ENCODE results near the gene NMT1. TPM values are rescaled to one million over a fixed set of nuclear protein-coding genes. Genes with fewer than 3 reads are reported as not detected.

The NMT1 gene
- total and polyA plus RNA-seq, 2 experiments from 2014 or later: 71.2 to 126 TPM

DNA sequence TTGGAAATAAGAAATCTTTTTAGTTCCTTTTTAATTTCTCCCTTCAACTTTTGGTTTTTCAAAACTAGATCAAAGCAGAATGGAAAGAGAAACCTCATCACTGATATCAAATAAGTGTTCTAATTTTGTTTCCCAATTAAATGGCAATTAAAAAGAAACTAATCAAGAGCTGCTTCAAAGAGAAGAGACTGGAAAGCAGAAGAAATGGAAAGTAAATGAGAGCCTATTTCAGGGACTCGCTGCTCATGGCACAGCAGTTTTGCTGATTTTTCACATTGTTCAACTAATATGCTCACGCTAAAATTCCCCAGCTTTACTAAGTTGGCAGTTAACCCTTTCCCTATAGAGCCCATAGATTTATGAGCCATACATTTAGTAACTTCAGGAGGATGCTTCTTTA, 6.5 kb downstream of the NMT1 start:
- 89% methylated on average over 2 of the region's 2 CpGs for WGBS (ENCODE audit: low lambda C conversion rate, missing lambda C conversion rate)
- no peak overlapping the region for H3K4me2 ChIP-seq

DNA sequence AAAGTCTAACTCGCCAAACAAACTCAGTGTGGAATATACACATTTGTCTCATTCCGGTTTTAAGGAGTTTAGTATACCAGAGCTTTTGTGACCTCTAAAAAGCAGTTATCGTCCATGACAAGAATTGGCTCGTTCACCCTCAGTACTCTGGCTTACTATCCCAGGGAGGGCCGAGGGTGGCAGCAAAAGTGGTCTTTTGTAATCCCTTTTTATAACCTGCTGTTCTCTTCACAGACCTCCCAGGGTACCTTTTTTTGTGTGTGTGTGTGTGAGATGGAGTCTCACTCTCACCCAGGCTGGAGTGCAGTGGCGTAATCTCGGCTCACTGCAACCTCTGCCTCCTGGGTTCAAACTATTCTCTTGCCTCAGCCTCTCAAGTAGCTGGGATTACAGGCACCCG, 8.9 kb downstream of the NMT1 start:
- Histone ChIP-seq H4K20me1 (ENCODE audit: insufficient read depth, poor library complexity, severe bottlenecking) (peaks cover 21% of the 10 kb centered on the region), H3K4me1 (ENCODE audit: insufficient read depth) (no peaks in the 10 kb centered on the region), H3K9me2 (replicated peaks; ENCODE audit: insufficient read depth) (no peaks in the 10 kb centered on the region), H3K36me3 (replicated peaks; ENCODE audit: insufficient read depth, low read depth) (no peaks in the 10 kb centered on the region), H3K27me3 (no peaks in the 10 kb centered on the region), H3K4me3 (no peak overlapping the region), H3K79me2 (peaks cover 92% of the 10 kb centered on the region), H3K9me3 (ENCODE audit: low read depth) (no peaks in the 10 kb centered on the region), H3K4me2 (no peak overlapping the region), H3K27ac (no peak overlapping the region), H2AFZ (no peak overlapping the region)
- no peak for DNase-seq (ENCODE audit: low spot score)
- TF ChIP-seq, protein P1, sequence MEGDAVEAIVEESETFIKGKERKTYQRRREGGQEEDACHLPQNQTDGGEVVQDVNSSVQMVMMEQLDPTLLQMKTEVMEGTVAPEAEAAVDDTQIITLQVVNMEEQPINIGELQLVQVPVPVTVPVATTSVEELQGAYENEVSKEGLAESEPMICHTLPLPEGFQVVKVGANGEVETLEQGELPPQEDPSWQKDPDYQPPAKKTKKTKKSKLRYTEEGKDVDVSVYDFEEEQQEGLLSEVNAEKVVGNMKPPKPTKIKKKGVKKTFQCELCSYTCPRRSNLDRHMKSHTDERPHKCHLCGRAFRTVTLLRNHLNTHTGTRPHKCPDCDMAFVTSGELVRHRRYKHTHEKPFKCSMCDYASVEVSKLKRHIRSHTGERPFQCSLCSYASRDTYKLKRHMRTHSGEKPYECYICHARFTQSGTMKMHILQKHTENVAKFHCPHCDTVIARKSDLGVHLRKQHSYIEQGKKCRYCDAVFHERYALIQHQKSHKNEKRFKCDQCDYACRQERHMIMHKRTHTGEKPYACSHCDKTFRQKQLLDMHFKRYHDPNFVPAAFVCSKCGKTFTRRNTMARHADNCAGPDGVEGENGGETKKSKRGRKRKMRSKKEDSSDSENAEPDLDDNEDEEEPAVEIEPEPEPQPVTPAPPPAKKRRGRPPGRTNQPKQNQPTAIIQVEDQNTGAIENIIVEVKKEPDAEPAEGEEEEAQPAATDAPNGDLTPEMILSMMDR (IDR thresholded peaks at IDR 0.05; ENCODE audit: poor library complexity): no peak
- TF ChIP-seq EZH2 (IDR thresholded peaks at IDR 0.05; ENCODE audit: borderline replicate concordance): no peak
- TF ChIP-seq EZH2phosphoT487 (IDR thresholded peaks at IDR 0.05; ENCODE audit: low read depth, severe bottlenecking, unreplicated experiment): no peak
- WGBS (ENCODE audit: low lambda C conversion rate, missing lambda C conversion rate): 90% methylated on average over 8 of the region's 8 CpGs

More for the DNA sequence above, 6.5 kb downstream of the NMT1 start:
- no peak overlapping the region for H3K4me3 ChIP-seq
- peaks cover 23% of the 10 kb centered on the region for H4K20me1 ChIP-seq (ENCODE audit: insufficient read depth, poor library complexity, severe bottlenecking)
- no peak for DNase-seq (ENCODE audit: low spot score)
- no peaks in the 10 kb centered on the region for H3K27me3 ChIP-seq
- no peak overlapping the region for H3K27ac ChIP-seq
- TF ChIP-seq EZH2phosphoT487 (IDR thresholded peaks at IDR 0.05; ENCODE audit: low read depth, severe bottlenecking, unreplicated experiment) (no peak), EZH2 (IDR thresholded peaks at IDR 0.05; ENCODE audit: borderline replicate concordance) (no peak)
- TF ChIP-seq, protein P1 (IDR thresholded peaks at IDR 0.05; ENCODE audit: poor library complexity): no peak
- H3K4me1 ChIP-seq (ENCODE audit: insufficient read depth): peaks cover 11% of the 10 kb centered on the region
- no peak overlapping the region for H2AFZ ChIP-seq
- no peaks in the 10 kb centered on the region for H3K36me3 ChIP-seq (replicated peaks; ENCODE audit: insufficient read depth, low read depth)
- H3K79me2 ChIP-seq: peaks cover 95% of the 10 kb centered on the region
- no peaks in the 10 kb centered on the region for H3K9me2 ChIP-seq (replicated peaks; ENCODE audit: insufficient read depth)
- H3K9me3 ChIP-seq (ENCODE audit: low read depth): no peaks in the 10 kb centered on the region

DNA sequence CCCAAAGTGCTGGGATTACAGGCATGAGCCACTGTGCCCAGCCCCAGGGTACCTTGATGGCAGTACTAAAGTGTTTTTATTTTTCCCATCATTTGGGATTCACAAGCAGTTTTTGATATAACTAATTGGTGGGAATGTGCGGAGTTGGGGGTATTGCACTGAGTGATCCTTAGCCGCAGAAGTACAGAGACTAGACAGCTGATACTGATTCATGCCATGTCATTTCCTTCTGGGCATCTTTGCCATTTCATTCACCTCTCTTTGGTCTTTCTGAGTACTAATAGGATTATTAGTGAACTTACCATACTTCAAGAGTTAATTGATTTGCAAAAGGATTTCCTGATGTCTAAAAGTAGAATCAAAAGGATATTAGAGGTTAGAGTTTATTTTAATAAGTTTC, 9.7 kb downstream of the NMT1 start:
- Histone ChIP-seq H3K9me3 (ENCODE audit: low read depth) (no peaks in the 10 kb centered on the region), H4K20me1 (ENCODE audit: insufficient read depth, poor library complexity, severe bottlenecking) (peaks cover 20% of the 10 kb centered on the region), H3K27me3 (no peaks in the 10 kb centered on the region), H3K79me2 (peaks cover 88% of the 10 kb centered on the region), H2AFZ (no peak overlapping the region), H3K4me2 (no peak overlapping the region), H3K4me1 (ENCODE audit: insufficient read depth) (no peaks in the 10 kb centered on the region), H3K4me3 (no peak overlapping the region), H3K36me3 (replicated peaks; ENCODE audit: insufficient read depth, low read depth) (no peaks in the 10 kb centered on the region), H3K27ac (no peak overlapping the region), H3K9me2 (replicated peaks; ENCODE audit: insufficient read depth) (no peaks in the 10 kb centered on the region)
- 93% methylated on average over 2 of the region's 2 CpGs for WGBS (ENCODE audit: low lambda C conversion rate, missing lambda C conversion rate)
- TF ChIP-seq, protein P1 (IDR thresholded peaks at IDR 0.05; ENCODE audit: poor library complexity): no peak
- TF ChIP-seq EZH2 (IDR thresholded peaks at IDR 0.05; ENCODE audit: borderline replicate concordance): no peak
- no peak for TF ChIP-seq EZH2phosphoT487 (IDR thresholded peaks at IDR 0.05; ENCODE audit: low read depth, severe bottlenecking, unreplicated experiment)
- no peak for DNase-seq (ENCODE audit: low spot score)
